D721Med (cell line): ENCODE results near the gene ZNF652.
A peak's percentile ranks its signal among the peaks of the same experiment; 100 is the strongest.

ENCODE experiments used
- DNase-seq: peaks from one replicate; pipeline ENCODE4 v3.0.0; 2011; ENCODE audit warnings: low spot score; ENCODE audit not compliant: insufficient read length
- FAIRE-seq: peaks from 2 replicates; lab custom pipeline; 2011; peaks lifted over from hg19 to GRCh38; lab: Jason Lieb, UNC
- CTCF ChIP-seq: IDR thresholded peaks from 2 replicates; pipeline ENCODE4 v1.5.1; 2012; ENCODE audit warnings: mild to moderate bottlenecking, control low read depth; ENCODE audit not compliant: insufficient read depth; ENCODE audit errors: missing control alignments

ZNF652 gene

GRCh38 chr17:49364119-49364518, 2.1 kb upstream of the ZNF652 start:
- FAIRE-seq (no peak), DNase-seq (no peak)
- peak; percentile 7 for TF ChIP-seq CTCF

GRCh38 chr17:49363251-49363650, 1.2 kb upstream of the ZNF652 start:
- DNase-seq, result no peak
- no peak for TF ChIP-seq CTCF
- no peak for FAIRE-seq

- FAIRE-seq, result no peak
- no peak for TF ChIP-seq CTCF
- no peak for DNase-seq
These were observed 670 bp upstream of the ZNF652 start for GRCh38 chr17:49362723-49363117.

- DNase-seq, result no peak
- no peak for FAIRE-seq
- TF ChIP-seq CTCF, result no peak
These were observed 735 bp downstream of the ZNF652 start for GRCh38 chr17:49361129-49361901.

GRCh38 chr17:49360796-49361128, 1.3 kb downstream of the ZNF652 start:
- DNase-seq (no peak), FAIRE-seq (no peak)
- no peak for TF ChIP-seq CTCF

GRCh38 chr17:49359990-49360795, 1.9 kb downstream of the ZNF652 start:
- no peak for TF ChIP-seq CTCF
- FAIRE-seq (no peak), DNase-seq (no peak)
